HG03565 (cell line): ENCODE data around the gene PRPF38B.
"Not testable (repeated sequence)": the region's sequence is repeated elsewhere in the genome, so short reads cannot be mapped to it uniquely, and the experiment has no call there.

Source experiments
- ATAC-seq: cut with Tn5 transposase; IDR thresholded peaks from one replicate; pipeline ENCODE4 v1.9.1; 2021; ENCODE audit warnings: mild to moderate bottlenecking, moderate library complexity; ENCODE audit not compliant: unreplicated experiment

PRPF38B gene, protein sequence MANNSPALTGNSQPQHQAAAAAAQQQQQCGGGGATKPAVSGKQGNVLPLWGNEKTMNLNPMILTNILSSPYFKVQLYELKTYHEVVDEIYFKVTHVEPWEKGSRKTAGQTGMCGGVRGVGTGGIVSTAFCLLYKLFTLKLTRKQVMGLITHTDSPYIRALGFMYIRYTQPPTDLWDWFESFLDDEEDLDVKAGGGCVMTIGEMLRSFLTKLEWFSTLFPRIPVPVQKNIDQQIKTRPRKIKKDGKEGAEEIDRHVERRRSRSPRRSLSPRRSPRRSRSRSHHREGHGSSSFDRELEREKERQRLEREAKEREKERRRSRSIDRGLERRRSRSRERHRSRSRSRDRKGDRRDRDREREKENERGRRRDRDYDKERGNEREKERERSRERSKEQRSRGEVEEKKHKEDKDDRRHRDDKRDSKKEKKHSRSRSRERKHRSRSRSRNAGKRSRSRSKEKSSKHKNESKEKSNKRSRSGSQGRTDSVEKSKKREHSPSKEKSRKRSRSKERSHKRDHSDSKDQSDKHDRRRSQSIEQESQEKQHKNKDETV

GRCh38 chr1:108691942-108692723 is at the start of gene PRPF38B:
PRPF38B (plus strand) TSS chr1:108692310; CDS start chr1:108692592, 282 bp downstream.
- peak; percentile 88 for ATAC-seq

GRCh38 chr1:108643492-108644335 is 48.4 kb upstream of the PRPF38B start:
- ATAC-seq, result no peak

- ATAC-seq, result no peak
Measured at GRCh38 chr1:108644984-108645383, 47.1 kb upstream of the PRPF38B start.

DNA sequence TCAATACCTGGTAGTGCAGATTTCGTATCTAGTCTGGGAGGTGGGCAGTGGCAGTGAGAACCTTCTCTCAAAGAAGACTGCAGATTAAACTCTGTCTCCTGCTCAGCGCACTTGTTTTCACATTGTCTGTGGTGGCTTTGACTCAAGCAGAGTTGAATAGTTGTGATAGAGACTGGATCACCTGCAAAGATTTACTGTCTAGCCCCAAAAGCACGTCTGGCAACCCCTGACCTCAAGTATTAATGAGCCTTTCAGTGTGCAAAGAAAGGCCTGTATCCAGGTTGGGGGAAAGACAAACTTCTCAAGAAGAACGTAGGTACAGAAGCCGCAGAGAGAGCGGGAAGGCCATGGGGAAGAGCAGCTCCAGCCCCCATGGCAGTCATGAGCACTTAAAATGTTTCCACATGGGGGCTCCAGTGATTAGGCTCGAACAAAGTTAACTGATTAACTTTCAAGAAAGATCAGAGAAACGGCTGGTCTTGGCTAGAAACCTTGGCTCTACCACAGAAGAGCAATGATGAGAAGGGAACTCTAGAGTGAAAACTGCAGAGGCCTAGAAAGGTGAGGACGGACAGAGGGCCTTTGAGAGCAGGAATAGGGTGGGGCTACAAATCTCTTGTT is 46.4 kb upstream of the PRPF38B start:
- no peak for ATAC-seq

DNA sequence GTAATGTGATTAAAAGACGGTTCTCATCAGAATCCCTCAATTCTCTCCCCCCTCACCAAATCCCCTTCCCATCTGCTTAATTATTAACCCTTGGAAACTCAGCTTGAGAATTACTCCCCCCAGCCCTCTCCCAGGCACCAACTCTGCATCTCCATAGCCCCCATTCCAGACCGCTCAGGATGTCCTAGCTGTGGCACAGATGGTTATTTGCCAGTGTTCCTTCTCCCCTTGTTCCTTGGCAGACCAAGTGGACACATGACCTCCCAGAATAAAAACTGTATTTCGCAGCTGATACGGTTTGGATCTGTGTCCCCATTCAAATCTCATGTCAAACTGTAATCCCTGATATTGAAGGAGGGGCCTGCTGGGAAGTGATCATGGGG is 45.9 kb upstream of the PRPF38B start:
- no peak for ATAC-seq

GRCh38 chr1:108646648-108647269 is 45.4 kb upstream of the PRPF38B start:
- ATAC-seq, result no peak

- ATAC-seq, result no peak
Measured at GRCh38 chr1:108653431-108654105, 38.5 kb upstream of the PRPF38B start.

DNA sequence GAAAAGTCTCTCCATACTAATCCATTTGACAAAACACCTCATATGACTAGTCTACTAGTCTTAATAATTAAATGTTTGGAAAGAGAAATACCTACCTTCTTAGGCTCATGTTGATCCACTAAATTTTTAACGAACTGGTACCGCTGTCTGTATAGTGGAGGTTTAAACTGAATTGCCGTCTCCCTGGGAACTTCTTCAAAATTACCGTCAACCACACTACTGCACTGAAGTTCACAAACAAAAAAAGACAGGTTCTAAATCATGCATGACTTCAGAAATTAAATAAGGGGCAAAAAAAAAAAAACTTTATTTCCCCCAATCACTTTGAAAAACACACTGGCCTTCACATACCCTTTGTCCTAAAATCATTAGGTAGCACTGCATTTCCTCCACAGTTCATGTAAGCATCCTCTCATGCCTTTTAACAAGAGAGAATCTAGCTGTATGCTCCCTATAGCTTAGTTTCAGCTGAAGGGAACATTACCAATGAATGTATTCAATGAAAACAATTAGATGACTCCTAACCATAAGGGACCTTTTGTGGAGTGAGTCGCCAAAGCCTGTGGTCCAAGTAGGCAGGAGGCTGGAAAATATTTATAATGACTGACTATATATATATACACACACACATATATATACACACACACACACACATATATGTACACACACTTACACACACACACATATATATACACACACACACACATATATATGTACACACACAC is 34.6 kb upstream of the PRPF38B start:
- no peak for ATAC-seq

DNA sequence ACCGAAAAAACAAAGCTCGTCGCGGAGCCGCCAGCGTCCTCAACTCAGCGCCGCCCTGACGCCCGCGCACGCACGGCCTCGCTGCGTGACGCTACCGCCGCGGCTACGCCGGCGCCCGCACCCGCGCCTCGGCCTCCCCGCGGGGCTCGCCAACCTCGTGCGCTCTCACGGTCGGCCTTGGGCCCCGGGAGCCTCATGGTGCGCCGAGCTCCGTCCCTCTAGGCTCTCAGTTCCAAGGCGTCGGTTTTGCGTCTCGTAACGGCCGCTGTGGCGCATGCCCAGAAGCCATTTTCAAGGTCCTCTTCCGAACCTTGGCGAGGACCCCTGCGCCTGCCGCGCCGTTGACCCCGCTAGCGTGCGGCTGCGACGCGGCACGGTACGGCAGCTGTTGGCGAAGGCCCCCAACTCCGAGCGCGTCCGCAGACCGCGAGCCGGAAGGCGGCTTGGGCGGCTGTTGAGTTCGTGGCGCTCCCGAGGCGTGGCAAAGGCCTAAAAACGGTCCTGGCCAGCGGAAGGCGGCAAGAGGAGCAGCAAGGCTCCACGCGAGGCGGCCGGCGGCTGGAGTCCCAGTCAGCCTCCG is 31.0 kb upstream of the PRPF38B start, which contains the start of gene HENMT1:
Gene HENMT1 (minus strand): TSS at position 64 of the 580 bp plus-strand sequence. CDS start 1,209 bp downstream, outside the sequence.
- ATAC-seq, result peak; percentile 83

- no peak for ATAC-seq
Measured at GRCh38 chr1:108663074-108663473, 29.0 kb upstream of the PRPF38B start.

GRCh38 chr1:108664481-108664880 is 27.6 kb upstream of the PRPF38B start:
- no peak for ATAC-seq

GRCh38 chr1:108665067-108665466 is 27.0 kb upstream of the PRPF38B start:
- ATAC-seq, result no peak

DNA sequence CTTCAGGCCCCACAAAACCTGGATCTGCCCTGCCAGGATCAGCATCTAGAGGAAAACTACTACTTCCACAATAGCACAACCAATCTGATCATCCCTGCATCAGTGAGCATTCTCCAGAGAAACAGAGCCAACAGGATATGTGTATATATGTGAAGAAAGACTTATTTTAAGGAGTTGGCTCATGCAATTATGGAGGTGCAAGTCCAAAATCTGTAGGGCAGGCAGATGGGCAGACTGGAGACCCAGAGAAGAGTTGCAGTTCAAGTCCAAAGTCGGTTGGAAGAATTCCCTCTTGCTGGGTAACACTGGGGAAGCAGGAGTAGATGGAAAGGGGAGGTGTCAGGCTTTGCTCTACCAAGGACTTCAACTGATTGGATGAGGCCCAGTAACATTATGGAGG is 26.3 kb upstream of the PRPF38B start:
- no peak for ATAC-seq

- not testable (repeated sequence) for ATAC-seq
Measured at GRCh38 chr1:108667422-108667821, 24.7 kb upstream of the PRPF38B start.

GRCh38 chr1:108668777-108669176 is 23.3 kb upstream of the PRPF38B start:
- ATAC-seq, result no peak

DNA sequence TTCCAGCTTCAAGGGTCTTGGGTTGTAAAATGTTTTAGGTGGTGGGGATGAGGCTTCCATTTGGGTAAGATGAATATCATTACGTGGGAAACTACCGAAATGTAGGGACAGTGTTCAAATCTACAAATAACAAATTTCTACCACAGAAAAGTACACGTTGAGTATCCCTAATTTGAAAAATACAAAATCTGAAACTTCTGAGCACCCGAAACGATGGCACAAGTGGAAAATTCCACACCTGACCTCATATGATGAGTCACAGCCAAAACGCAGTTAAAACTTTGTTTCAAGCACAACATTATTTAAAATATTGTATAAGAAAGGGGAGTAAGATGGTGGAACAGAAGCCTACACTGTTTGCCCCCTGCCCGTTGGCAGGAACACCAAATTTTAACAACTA is 22.4 kb upstream of the PRPF38B start:
- no peak for ATAC-seq

DNA sequence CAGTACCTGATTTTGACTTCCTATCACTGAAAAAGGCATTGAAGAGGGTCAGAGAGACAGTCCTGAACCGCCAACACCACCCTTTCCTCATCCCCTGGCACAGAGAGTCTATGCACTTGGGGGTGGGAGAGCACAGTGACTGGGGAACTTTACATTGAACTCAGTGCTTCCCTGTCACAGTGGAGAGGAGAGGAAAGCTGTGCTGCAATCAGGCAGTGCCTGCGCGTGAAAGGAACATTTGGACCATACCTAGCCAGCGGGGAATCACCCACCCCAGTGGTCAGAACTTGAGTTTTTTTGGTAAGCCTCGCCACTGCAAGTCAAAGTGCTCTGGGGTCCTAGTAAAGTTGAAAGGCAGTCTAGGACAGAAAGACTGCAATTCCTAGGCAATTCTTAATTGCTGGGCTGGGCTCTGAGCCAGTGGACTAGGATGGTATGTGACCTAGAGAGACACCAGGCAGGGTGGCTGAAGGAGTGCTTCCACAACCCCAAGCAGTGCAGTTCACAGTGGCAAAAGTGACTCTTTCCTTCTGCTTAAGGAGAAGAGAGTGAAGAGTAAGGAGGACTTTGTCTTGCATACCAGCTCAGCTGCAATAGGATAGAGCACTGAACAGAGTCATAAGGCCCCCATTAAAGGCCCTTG is 21.9 kb upstream of the PRPF38B start:
- no peak for ATAC-seq

DNA sequence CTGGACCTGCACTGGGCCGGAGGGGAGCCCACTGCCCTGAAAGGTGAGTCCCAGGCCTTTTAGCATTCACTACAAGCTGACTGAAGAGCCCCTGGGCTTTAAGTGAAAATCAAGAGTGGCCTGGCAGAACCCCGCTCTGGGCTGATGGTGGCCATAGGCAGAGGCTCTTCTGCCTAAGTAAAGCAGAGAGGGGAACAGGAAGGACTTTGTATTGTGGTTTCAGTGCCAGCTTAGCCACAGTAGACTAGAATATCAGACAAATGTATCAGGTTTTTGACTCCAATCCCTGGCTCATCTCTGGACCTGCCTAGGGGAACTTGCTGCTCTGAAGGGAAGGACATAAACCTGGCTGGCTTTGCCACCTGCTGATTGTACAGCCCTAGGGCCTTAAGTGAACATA is 21.0 kb upstream of the PRPF38B start:
- ATAC-seq, result no peak
